ENCODE results near the gene LYRM9.
"Not testable (repeated sequence)": the region's sequence is repeated elsewhere in the genome, so short reads cannot be mapped to it uniquely, and the experiment has no call there.

LYRM9 gene

GRCh38 chr17:27906226-27906580 is 13.0 kb upstream of the LYRM9 start:
- FAIRE-seq (no peak), DNase-seq (ENCODE audit: low spot score) (no peak)

DNA sequence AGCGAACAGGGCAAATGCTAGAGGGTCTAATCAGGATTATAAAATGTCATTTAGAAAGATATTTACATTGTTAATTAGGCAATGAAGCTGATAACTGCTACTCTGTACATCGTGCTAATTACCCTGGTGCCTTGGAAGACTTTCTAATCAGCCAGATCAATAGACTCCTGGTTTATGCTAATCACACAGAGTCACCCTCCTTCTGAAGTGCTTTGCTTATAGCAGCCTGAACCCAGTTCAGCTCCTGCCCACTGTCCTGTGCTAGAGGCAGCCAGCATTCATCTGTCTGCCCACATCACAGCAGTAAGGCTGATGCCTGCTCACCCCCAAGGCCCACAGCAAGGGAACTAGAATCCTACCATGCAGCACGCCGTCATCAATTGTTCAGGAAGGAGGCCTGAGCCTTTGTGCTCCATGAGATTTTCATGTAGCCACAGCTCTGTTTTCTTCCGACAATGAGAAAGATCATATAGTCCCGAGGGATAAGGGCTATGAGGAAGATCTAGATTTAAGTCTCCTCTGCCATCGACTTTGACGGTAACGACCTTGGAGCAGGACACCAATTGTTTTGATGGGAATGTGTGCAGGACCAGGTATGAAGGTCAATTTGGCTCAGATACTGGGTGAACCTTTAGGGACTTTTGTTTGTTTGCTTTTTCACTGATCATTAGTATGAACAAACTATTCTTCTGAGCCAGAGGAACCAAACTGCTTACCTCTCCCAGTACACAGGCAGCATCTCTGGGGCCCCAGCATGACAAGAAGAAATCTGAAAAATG is 12.5 kb upstream of the LYRM9 start:
- no peak for FAIRE-seq
- DNase-seq (ENCODE audit: low spot score): no peak

DNA sequence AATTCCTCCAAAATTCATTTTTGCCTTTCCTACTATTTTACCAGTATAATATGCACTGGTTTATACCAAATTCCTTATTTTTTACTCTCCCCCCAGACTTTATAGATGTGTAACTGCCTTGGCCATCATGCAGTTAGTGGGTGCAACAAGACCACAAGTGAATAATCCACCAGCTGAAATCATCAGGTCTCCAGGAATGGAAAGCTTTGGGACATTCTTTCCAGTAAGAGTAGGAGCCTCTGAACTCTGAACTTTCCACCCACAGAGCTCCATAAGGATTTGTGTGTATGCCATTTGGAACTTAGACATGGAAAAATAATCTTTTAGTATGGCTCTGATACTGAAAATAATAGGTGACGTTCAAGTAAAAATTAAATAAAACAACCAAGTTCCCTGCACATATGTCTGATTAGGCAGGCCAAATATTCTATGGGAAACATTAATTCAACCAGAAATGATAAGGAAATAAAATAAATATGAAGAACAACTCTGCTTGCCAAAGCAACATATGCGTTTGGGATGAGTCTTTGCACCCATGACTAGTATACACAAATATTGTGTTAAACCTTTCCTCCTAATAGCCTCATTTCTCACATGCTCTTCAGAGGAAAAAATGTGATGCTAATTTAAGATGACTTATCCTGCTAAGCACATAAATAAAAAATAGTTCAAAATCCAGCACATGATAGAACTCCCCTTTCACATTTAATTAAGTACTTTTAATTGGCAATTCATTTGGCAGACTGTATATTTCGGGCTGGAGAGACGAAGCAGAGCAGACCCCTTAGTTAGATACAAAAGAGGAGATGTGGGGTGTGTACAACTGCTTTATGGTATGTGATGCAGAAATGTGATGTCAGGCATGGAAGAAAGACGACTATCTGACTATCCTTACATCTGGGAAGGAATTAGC is 11.6 kb upstream of the LYRM9 start:
- DNase-seq (ENCODE audit: low spot score): no peak
- FAIRE-seq: no peak

DNA sequence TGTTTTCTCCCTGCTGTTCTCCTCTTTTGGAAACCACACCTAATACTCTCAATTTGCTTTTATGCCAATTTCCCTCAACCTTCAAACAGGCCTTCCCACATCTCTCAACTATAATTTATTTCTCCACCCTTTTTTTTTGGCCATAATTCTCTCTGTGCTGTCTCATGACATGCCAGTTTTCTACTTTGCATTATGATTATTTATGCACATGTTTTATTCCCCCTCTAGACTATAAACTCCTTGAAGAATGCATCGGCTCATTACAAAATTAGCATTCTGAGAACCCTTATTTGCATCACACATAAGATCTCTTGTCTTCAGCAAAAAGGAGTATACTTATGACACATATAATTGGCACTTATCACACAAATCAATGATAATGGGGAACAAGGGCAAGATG is 10.9 kb upstream of the LYRM9 start:
- FAIRE-seq (no peak), DNase-seq (ENCODE audit: low spot score) (no peak)

- DNase-seq (ENCODE audit: low spot score) (no peak), FAIRE-seq (no peak)
Measured at GRCh38 chr17:27899525-27899924, 6.4 kb upstream of the LYRM9 start.

GRCh38 chr17:27898096-27898495 is 4.9 kb upstream of the LYRM9 start:
- no peak for FAIRE-seq

DNA sequence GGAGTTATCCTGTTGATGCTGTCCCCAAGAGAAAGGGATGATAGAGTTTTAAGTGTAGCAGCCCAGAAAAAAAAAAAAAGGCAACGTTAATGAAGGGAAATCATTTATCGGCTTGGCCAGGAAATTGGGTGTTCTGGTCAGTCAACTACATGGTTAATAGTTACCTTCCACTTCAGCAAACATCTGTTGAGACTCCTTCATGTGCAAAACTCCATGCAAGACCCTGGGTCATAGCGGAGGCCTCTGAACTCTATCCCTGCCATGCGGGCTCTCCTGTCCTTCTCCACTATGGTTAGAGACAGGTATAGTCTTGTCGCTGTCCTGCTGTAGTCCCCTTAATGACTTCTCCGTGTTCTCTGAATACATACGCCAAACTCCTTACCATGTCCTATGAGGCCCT is 3.5 kb upstream of the LYRM9 start:
- FAIRE-seq (no peak), DNase-seq (ENCODE audit: low spot score) (no peak)

More at GRCh38 chr17:27898096-27898495, 4.9 kb upstream of the LYRM9 start:
- DNase-seq (ENCODE audit: low spot score): no peak

DNA sequence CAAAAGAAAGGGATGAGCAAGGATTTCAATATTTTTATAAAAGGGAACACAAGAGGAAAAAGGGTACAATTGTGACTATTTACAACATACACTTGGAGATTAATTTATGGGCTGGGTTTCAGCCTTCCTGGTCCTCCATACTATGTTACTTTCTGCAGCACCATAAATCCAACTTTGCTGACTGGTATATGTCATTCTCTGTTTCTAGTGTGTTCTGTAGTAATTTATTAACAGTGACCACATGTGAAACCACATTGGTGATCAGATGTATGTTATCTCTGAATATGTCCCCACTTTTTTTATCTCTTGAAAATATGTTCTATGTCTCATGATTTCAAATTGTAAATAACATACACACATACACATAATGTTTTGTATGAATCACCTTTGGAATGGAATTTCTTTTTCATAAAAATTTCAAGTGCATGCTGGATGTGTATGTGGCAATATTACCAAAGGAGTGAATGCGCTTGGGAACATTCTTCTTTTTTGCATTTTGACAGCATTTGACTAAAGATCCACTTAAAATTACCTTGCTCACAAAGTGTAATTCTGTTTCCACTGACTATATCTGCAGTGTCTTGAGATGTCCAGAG is 2.9 kb upstream of the LYRM9 start:
- DNase-seq (ENCODE audit: low spot score): no peak
- no peak for FAIRE-seq

DNA sequence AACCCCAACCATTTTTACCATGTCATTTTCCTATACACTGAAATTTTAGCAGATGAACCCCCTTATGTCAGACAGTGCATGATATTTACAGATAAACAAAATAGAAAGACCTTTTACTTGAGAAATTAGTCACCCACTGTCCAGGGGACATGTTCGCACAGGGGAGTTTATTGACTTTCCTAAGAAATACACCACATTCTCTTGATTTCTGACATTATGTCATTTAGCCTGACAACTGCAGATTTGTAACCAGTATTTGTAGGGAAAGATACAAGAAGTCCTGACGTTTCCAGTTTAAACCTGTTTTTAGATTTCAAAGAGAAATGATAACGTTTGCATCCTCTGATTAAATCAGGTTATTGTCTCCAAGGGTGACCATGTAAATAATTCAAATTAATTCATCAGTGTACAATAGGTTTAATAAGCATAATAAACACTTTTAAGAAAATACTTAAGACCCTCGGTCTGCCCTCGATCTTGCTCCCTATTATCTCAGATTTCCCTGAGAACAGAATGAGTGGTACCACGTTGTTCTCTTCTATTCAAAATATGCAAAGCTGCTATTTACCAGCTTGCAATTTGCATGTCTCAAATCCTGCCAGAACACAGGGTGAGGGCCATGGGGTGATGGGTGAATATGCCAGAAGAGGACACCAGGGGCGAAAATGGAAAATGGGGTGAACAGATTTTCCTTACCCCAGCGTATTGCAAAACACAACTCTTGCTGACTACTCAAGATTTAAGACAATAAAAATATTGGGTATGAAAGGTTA is 2.1 kb upstream of the LYRM9 start:
- DNase-seq (ENCODE audit: low spot score) (no peak), FAIRE-seq (no peak)

DNA sequence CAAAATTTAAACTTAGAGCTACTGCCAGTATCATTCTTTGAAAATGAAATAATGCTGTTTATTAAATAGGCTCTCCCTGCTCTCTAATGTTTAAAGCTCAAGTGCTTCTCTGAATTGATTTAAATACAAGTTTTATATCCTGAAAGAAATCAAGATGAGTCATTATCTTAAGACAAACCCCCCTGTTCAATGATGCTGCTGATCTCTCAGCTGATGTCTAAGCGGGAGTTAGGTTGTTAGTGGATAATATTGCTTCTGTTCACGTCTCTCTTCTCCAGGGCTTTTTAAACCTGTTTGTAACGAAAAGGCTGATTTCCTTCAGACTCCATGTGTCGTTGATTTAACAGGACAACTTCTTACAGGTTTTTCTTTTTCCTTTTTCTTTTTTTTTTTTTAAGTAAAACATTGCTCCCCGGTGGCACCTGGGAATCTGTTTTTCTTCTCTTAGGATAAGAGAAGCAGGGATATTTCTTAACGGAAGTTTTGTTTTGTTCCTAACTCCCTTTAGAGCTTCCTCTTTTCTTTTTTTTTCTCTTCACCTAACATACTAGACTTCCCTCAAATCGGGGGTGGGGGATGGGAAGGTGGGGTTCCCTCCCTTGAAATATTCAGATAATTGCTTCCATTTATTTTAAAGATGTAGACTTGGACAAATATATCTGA is 807 bp upstream of the LYRM9 start:
- no peak for DNase-seq (ENCODE audit: low spot score)
- FAIRE-seq: no peak

DNA sequence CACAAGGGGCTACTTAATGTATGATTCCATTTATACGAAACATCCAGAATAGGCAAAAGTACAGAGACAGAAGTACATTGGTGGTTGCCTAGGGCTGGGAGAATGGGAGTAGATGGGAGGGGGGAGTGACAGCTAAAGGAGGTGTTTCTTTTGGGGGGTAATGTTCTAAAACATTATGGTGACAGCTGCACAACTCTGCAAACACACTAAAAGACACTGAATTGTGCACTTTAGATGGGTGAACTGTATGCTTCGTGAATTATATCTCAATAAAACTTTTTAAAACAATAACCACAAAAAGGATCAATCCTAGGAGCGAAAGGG is 661 bp downstream of the LYRM9 start:
- DNase-seq (ENCODE audit: low spot score) (no peak), FAIRE-seq (no peak)

DNA sequence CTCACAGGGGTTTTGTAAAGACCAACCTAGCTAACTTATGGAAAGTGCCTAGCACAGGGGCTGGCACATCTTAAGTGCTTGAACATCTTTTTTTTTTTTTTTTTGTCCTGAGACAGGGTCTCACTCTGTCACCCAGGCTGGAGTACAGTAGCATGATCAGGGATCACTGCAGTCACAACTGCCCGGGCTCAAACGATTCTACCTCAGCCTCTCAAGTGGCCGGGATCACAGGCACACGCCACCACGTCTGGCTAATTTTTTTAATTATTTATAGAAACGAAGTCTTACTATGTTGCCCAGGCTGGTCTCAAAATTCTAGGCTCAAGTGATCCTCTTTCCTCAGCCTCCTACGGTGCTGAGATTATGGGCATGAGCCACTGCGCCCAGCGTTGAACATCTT is 1.3 kb downstream of the LYRM9 start:
- DNase-seq (ENCODE audit: low spot score): no peak
- FAIRE-seq: no peak

GRCh38 chr17:27889711-27890251 is 3.4 kb downstream of the LYRM9 start:
- DNase-seq (ENCODE audit: low spot score): no peak
- no peak for FAIRE-seq

DNA sequence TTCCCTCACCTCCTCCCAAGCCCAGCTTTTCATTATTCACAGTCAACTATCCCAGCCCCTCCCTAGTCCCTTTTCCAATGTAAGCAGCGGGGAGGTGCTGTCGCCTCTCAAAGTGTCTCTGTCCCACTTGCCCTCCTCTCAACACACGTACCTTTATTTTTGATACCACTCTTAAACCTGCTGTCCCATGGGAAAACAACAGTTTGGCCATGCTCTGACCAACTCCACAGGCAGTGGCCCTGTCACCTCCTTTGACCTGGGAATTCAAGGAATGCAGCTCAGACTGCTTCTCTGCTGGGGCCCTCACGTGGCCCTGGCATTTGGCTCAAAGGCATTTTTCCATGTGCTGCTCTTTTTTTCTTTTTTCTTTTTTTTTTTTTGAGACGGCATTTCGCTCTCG is 4.2 kb downstream of the LYRM9 start:
- DNase-seq (ENCODE audit: low spot score): no peak
- FAIRE-seq: no peak

- no peak for FAIRE-seq
Measured at GRCh38 chr17:27888067-27888466, 5.1 kb downstream of the LYRM9 start.

GRCh38 chr17:27886348-27886906 is 6.7 kb downstream of the LYRM9 start:
- FAIRE-seq; DNase-seq (ENCODE audit: low spot score): not testable (repeated sequence)

More at GRCh38 chr17:27888067-27888466, 5.1 kb downstream of the LYRM9 start:
- no peak for DNase-seq (ENCODE audit: low spot score)

DNA sequence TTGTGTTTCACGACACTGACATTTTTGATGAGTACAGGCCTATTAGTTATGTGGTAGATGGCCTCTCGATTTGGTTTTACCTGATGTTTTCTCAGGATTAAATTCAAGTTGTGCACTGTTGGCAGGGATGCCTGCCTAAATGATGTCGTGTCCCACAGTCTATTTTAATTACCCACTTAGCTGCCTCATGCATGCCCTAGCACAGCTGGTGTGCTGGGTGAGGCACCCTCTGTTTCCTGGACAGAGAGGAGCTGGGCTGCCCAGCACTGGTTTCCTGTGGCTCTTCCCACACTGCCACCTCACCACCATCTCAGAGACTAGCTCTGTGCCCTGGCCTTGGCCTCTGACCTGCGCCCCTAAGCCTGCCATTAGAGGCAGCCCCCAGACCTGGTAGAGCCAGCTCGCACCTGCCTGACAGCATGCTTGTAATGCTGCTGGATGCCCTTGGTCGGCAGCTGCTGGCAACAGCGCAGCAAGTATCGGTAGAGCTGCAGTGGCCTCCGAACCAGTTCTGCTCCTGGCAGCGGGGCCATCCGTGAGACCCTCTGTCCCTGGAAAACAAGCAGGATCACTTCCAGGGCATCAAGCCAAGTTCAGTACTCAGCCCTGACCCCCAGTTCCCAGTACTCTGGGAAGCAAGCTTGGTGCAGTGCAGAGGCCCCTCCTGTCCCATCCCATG is 10.9 kb downstream of the LYRM9 start:
- FAIRE-seq (no peak), DNase-seq (ENCODE audit: low spot score) (no peak)

DNA sequence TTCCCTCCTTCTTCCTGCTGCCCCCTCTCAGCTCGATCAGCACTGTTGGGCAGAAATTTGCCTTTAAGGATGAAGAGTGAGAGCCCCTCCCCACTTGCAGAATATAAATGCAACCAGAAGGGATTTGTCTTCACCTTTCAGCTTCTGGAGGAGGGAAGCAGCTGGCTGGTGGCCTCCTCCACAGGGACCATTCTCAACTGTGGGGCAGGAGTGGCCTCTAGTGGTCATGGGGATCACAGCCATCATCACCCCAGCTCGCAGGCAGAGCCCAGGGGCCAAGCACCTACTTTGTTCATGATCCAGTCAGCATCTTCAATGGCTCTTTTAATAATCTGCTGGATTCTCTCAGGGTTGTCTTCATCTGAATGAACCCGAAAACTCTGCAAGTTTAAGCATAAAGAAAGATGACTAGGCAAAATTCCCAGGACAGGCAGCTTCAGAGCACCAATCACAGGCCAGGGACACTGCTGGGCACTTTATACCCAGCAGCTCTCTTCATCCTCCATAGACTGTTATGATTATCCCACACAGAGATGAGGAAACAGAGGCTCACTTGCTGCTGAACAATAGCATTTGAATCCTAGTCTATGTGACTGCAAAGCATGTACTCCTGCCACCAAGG is 13.1 kb downstream of the LYRM9 start:
- DNase-seq (ENCODE audit: low spot score) (peak; percentile 15), FAIRE-seq (no peak)

GRCh38 chr17:27878776-27879562 is 14.2 kb downstream of the LYRM9 start:
- DNase-seq (ENCODE audit: low spot score): no peak
- no peak for FAIRE-seq
